Thyroid gland (tissue), 4 donors: Measurements from ENCODE around the gene KCNAB1. TPM values are rescaled to one million over a fixed set of nuclear protein-coding genes. Genes with fewer than 3 reads are reported as not detected.
A peak's percentile ranks its signal among the peaks of the same experiment; 100 is the strongest.

Experiments
- DNase-seq, 2 donors: peaks; one replicate each; pipeline ENCODE4 v3.0.0-alpha.2; 2019
- H3K27ac ChIP-seq, 3 donors: fragments of 200-600 bp; sonication (generic); 1 replicate in 2 of 3; 2 replicates in 1 of 3; pipeline ENCODE4 v1.5.1; 2016 to 2019; ENCODE audit warnings: mild to moderate bottlenecking in 1 of 3, moderate library complexity in 1 of 3
- H3K27me3 ChIP-seq: fragments of 200-600 bp; sonication (generic); one replicate; pipeline ENCODE4 v1.5.1; 2019
- H3K36me3 ChIP-seq, 2 donors: fragments of 200-600 bp; sonication (generic); one replicate each; pipeline ENCODE4 v1.5.1; 2016 to 2019
- H3K4me1 ChIP-seq, 2 donors: fragments of 200-600 bp; sonication (generic); one replicate each; pipeline ENCODE4 v1.5.1; 2017 to 2019
- H3K4me3 ChIP-seq, 3 donors: fragments of 200-600 bp; sonication (generic); replicated peaks in 1 of 3; 1 replicate in 2 of 3; 2 replicates in 1 of 3; pipeline ENCODE4 v1.5.1; 2016; ENCODE audit warnings: mild to moderate bottlenecking in 1 of 3
- H3K9me3 ChIP-seq: fragments of 200-600 bp; sonication (generic); one replicate; pipeline ENCODE4 v1.5.1; 2017
- POLR2A ChIP-seq, 2 donors: fragments of 450-650 bp; IDR thresholded peaks; one replicate each; pipeline ENCODE4 v1.6.1; 2017; ENCODE audit warnings: antibody characterized with exemption in 2 of 2, mild to moderate bottlenecking in 2 of 2, moderate library complexity in 1 of 2
- WGBS, 2 donors: methylation state at CpG; one replicate each; pipeline ENCODE4 v1.1.5; 2017; 5-methylcytosine and 5-hydroxymethylcytosine counted together
- intact Hi-C: fragments of 100-400 bp; cut with DNase I; formaldehyde crosslinking; loops from one replicate; pipeline ENCODE4 v1.15.1; 2023
- total RNA-seq, 4 donors: library from RNA; depleted of rRNA; stranded (reverse); fragments of >200 nt; gene quantifications; one replicate each; pipeline ENCODE4 v1.2.3, GENCODE V29; 2016
- TF ChIP-seq, protein P1 (sequence below), 6 experiments: fragments of 200-600 bp in 3 of 6; fragments of 450-650 bp in 3 of 6; sonication (generic) in 3 of 6; IDR thresholded peaks; one replicate each; pipeline ENCODE4 v1.5.1; 2016 to 2019; ENCODE audit warnings: antibody characterized with exemption in 6 of 6, mild to moderate bottlenecking in 2 of 6, inconsistent platforms in 1 of 6, moderate library complexity in 1 of 6

The KCNAB1 gene
- total RNA-seq, 4 donors from 2014 or later = 19.3 to 26.1 (median 22.9) TPM

GRCh38 chr3:156548902-156549301 is 428.5 kb downstream of the KCNAB1 start:
- H3K27me3 ChIP-seq = no peaks in the 10 kb centered on the region
- intact Hi-C loops = no loop called here
- no peak for DNase-seq
- peaks cover 8 to 22% of the 10 kb centered on the region in 2 donors for H3K36me3 ChIP-seq
- no peaks in the 10 kb centered on the region for H3K9me3 ChIP-seq
- no peak overlapping the region for H3K4me3 ChIP-seq
- WGBS, 2 donors = 73 to 89% methylated on average over 6 of the region's 6 CpGs
- peaks cover 30 to 65% of the 10 kb centered on the region in 2 donors for H3K4me1 ChIP-seq
- TF ChIP-seq, protein P1, sequence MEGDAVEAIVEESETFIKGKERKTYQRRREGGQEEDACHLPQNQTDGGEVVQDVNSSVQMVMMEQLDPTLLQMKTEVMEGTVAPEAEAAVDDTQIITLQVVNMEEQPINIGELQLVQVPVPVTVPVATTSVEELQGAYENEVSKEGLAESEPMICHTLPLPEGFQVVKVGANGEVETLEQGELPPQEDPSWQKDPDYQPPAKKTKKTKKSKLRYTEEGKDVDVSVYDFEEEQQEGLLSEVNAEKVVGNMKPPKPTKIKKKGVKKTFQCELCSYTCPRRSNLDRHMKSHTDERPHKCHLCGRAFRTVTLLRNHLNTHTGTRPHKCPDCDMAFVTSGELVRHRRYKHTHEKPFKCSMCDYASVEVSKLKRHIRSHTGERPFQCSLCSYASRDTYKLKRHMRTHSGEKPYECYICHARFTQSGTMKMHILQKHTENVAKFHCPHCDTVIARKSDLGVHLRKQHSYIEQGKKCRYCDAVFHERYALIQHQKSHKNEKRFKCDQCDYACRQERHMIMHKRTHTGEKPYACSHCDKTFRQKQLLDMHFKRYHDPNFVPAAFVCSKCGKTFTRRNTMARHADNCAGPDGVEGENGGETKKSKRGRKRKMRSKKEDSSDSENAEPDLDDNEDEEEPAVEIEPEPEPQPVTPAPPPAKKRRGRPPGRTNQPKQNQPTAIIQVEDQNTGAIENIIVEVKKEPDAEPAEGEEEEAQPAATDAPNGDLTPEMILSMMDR (IDR thresholded peaks at IDR 0.05) = no peak
- no peak for TF ChIP-seq POLR2A (IDR thresholded peaks at IDR 0.05)
- peak overlapping the region in 1 of 3 donors; percentile 40 for H3K27ac ChIP-seq

- 70 to 73% methylated on average over 4 of the region's 4 CpGs for WGBS, 2 donors
- Histone ChIP-seq H3K27ac (no peak overlapping the region), H3K4me1 (peaks cover 27 to 56% of the 10 kb centered on the region in 2 donors), H3K27me3 (no peaks in the 10 kb centered on the region), H3K36me3 (peaks cover 4 to 18% of the 10 kb centered on the region in 2 donors), H3K9me3 (no peaks in the 10 kb centered on the region), H3K4me3 (no peak overlapping the region)
- intact Hi-C loops = loop anchor here (10.0 kb wide), 2 partner anchors 124 to 534 kb away; partner anchors contain the start of gene TIPARP
- no peak for TF ChIP-seq POLR2A (IDR thresholded peaks at IDR 0.05)
- TF ChIP-seq, protein P1 (IDR thresholded peaks at IDR 0.05) = no peak
- no peak for DNase-seq
Observed at GRCh38 chr3:156551261-156551660, 430.9 kb downstream of the KCNAB1 start.

DNA sequence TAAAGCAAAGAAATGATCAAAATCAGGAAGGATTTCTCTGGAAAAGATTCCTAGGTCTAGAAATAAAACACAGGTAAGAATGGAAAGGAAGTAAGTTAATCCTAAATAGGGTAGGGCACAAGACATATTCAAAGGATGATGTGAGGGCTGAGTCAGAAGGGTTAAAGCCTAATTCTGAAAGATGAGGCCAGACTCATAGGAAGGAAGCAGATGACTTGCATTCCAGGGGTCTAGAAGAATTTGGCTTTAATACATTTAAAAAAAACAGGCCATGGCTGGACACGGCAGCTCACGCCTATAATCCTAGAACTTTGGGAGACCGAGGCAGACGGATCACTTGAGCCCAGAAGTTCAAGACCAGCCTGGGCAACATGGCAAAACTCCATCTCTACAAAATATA is 431.4 kb downstream of the KCNAB1 start:
- intact Hi-C loops = loop anchor here (10.0 kb wide), 2 partner anchors 123 to 533 kb away; partner anchors contain the start of gene TIPARP
- Histone ChIP-seq H3K27me3 (no peaks in the 10 kb centered on the region), H3K4me1 (peaks cover 27 to 54% of the 10 kb centered on the region in 2 donors), H3K9me3 (no peaks in the 10 kb centered on the region), H3K36me3 (peaks cover 0 to 17% of the 10 kb centered on the region in 2 donors), H3K4me3 (no peak overlapping the region), H3K27ac (no peak overlapping the region)
- no peak for DNase-seq
- WGBS, 2 donors = 78 to 88% methylated on average over 4 of the region's 4 CpGs
- TF ChIP-seq, protein P1 (IDR thresholded peaks at IDR 0.05) = no peak
- no peak for TF ChIP-seq POLR2A (IDR thresholded peaks at IDR 0.05)

- H3K4me3 ChIP-seq = peak overlapping the region in 1 of 3 donors; percentile 83
- H3K36me3 ChIP-seq = peaks cover 0 to 15% of the 10 kb centered on the region in 2 donors
- intact Hi-C loops = loop anchor here (10.0 kb wide), 2 partner anchors 122 to 532 kb away; partner anchors contain the start of gene TIPARP
- DNase-seq = no peak
- TF ChIP-seq, protein P1 (IDR thresholded peaks at IDR 0.05) = no peak
- no peak for TF ChIP-seq POLR2A (IDR thresholded peaks at IDR 0.05)
- peaks cover 27 to 46% of the 10 kb centered on the region in 2 donors for H3K4me1 ChIP-seq
- H3K27ac ChIP-seq = no peak overlapping the region
- no peaks in the 10 kb centered on the region for H3K9me3 ChIP-seq
- 73 to 85% methylated on average over 2 of the region's 2 CpGs for WGBS, 2 donors
- H3K27me3 ChIP-seq = no peaks in the 10 kb centered on the region
Observed at GRCh38 chr3:156552973-156553372, 432.6 kb downstream of the KCNAB1 start.

DNA sequence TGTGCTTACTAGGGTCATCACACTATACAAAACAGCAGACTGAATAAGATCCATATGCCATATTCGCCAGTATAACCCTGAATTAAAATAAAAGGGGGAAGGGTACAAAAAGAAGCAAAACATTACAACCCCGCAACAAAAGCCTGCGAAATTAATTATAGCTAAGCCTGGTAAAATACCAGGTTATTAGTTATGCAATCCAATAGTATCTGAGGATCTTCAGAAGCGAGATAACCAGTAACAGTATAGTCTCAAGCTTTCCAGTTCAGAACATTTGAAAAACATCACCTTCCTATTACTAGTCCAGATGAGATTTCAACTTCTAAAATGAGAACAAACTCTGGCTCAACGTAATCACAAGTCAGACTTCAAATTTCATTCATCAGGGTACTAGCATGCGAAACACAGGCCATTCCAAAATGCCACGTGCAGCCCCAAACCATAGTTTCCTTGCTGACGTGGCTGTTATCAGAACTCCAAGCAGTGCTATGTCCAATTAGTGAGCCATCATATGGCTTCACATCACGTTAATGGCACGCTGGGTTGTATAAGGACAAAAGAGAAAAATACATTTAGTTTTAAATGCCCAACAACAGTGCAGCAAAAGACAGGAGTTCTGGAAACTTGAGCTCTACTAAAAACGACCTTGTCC is 433.5 kb downstream of the KCNAB1 start:
- WGBS, 2 donors = 30 to 31% methylated on average over 11 of the region's 11 CpGs
- no peak for DNase-seq
- no peaks in the 10 kb centered on the region for H3K27me3 ChIP-seq
- peaks cover 0 to 6% of the 10 kb centered on the region in 2 donors for H3K36me3 ChIP-seq
- intact Hi-C loops = loop anchor here (10.0 kb wide), 2 partner anchors 121 to 531 kb away; partner anchors contain the start of gene TIPARP
- peak overlapping the region; percentile 66 to 95 (median 83) for H3K4me3 ChIP-seq
- H3K9me3 ChIP-seq = no peaks in the 10 kb centered on the region
- no peak overlapping the region for H3K27ac ChIP-seq
- TF ChIP-seq, protein P1 (IDR thresholded peaks at IDR 0.05) = no peak
- TF ChIP-seq POLR2A (IDR thresholded peaks at IDR 0.05) = no peak
- H3K4me1 ChIP-seq = peaks cover 34 to 47% of the 10 kb centered on the region in 2 donors
